Liver (tissue), 3 donors: ENCODE data around the gene EEF1G.

Experiments used
- GABPA ChIP-seq, 2 donors: IDR thresholded peaks in 1 of 2; conservative IDR thresholded peaks in 1 of 2; 2 replicates each; pipeline ENCODE4 v1.6.1; 2016; ENCODE audit warnings: antibody characterized with exemption in 2 of 2, mild to moderate bottlenecking in 1 of 2, moderate library complexity in 1 of 2
- RAD21 ChIP-seq, 2 donors: IDR thresholded peaks; 2 replicates each; pipeline ENCODE4 v1.6.1; 2016; ENCODE audit warnings: antibody characterized with exemption in 2 of 2, mild to moderate bottlenecking in 2 of 2
- SP1 ChIP-seq: IDR thresholded peaks from 2 replicates; pipeline ENCODE4 v1.6.1; 2018; ENCODE audit warnings: antibody characterized with exemption, mild to moderate bottlenecking
- TAF1 ChIP-seq: conservative IDR thresholded peaks from 2 replicates; pipeline ENCODE4 v1.6.1; 2016; ENCODE audit warnings: antibody characterized with exemption, mild to moderate bottlenecking
- TF ChIP-seq, protein P1 (sequence below): fragments of 150-350 bp; IDR thresholded peaks from 2 replicates; pipeline ENCODE4 v1.5.1; 2017; ENCODE audit warnings: improper control_type of control experiment, low read depth, low read length; ENCODE audit not compliant: missing input control
- TF ChIP-seq, protein P2 (sequence below): IDR thresholded peaks from 2 replicates; pipeline ENCODE4 v1.6.1; 2016; ENCODE audit warnings: antibody characterized with exemption
- donor health status: healthy.
- donor health status: healthy.

DNA sequence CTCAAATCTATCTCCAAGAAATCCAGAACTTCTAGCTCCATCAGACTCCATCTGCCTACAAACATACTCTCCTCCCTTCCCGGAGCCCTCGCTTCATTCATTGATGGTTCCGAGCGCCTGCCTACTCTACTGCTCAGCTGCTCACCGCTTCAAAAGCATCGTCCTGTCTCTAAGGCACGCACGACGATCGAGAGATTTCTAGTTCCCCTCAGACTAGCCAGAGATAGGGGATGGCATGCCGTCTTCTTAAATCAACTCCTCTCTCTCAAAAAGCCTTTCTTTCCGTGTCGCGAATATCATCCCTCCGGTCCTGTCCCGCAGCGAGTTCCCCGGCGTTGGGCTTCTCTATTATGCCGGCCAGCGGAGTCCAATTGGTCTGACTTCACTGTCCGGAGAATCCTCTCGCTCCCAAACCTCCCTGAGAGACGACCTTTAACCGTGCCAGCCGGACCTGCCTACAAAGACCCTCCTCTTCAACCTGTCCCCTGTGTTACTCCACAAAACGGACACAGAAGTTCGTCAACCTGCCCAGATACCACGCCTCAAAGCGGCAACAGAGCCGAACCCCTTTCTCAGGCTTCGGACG is 592 bp downstream of the EEF1G start:
- TF ChIP-seq SP1 (no peak), TAF1 (no peak), GABPA (IDR thresholded peaks at IDR 0.05 in 1 of 2, conservative IDR thresholded peaks at IDR 0.05 in 1 of 2) (no peak), RAD21 (IDR thresholded peaks at IDR 0.05) (no peak)
- TF ChIP-seq, protein P1, sequence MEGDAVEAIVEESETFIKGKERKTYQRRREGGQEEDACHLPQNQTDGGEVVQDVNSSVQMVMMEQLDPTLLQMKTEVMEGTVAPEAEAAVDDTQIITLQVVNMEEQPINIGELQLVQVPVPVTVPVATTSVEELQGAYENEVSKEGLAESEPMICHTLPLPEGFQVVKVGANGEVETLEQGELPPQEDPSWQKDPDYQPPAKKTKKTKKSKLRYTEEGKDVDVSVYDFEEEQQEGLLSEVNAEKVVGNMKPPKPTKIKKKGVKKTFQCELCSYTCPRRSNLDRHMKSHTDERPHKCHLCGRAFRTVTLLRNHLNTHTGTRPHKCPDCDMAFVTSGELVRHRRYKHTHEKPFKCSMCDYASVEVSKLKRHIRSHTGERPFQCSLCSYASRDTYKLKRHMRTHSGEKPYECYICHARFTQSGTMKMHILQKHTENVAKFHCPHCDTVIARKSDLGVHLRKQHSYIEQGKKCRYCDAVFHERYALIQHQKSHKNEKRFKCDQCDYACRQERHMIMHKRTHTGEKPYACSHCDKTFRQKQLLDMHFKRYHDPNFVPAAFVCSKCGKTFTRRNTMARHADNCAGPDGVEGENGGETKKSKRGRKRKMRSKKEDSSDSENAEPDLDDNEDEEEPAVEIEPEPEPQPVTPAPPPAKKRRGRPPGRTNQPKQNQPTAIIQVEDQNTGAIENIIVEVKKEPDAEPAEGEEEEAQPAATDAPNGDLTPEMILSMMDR = no peak
- TF ChIP-seq, protein P2, sequence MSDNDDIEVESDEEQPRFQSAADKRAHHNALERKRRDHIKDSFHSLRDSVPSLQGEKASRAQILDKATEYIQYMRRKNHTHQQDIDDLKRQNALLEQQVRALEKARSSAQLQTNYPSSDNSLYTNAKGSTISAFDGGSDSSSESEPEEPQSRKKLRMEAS = no peak
